Small intestine (tissue), 7 donors: ENCODE results near the gene ABCC6. TPM values are rescaled to one million over a fixed set of nuclear protein-coding genes. Genes with fewer than 3 reads are reported as not detected.
"Not testable (repeated sequence)": the region's sequence is repeated elsewhere in the genome, so short reads cannot be mapped to it uniquely, and the experiment has no call there.

Source experiments
- DNase-seq, 2 donors: peaks; one replicate each; pipeline versions ENCODE4 v3.0.0 to v3.0.0-alpha.2; 2013
- FAIRE-seq: peaks from 2 replicates; lab custom pipeline; 2012; peaks lifted over from hg19 to GRCh38; lab: Jason Lieb, UNC
- H3K27ac ChIP-seq, 3 donors: one replicate each; pipeline ENCODE4 v1.5.1; 2013; ENCODE audit warnings: low read length in 2 of 3, mild to moderate bottlenecking in 2 of 3, control low read depth in 1 of 3, inconsistent platforms in 1 of 3, low read depth in 1 of 3, moderate library complexity in 1 of 3
- H3K27me3 ChIP-seq, 3 donors: one replicate each; pipeline ENCODE4 v1.6.1; 2013; ENCODE audit warnings: low read length in 3 of 3, inconsistent platforms in 1 of 3; ENCODE audit not compliant: control insufficient read depth in 3 of 3, insufficient read depth in 3 of 3
- H3K36me3 ChIP-seq, 3 donors: one replicate each; pipeline ENCODE4 v1.6.1; 2013; ENCODE audit warnings: low read length in 3 of 3, inconsistent platforms in 1 of 3, low read depth in 1 of 3, mild to moderate bottlenecking in 1 of 3, moderate library complexity in 1 of 3; ENCODE audit not compliant: control insufficient read depth in 3 of 3, insufficient read depth in 2 of 3
- H3K4me1 ChIP-seq, 3 donors: one replicate each; pipeline ENCODE4 v1.6.1; 2013; ENCODE audit warnings: low read length in 2 of 3, inconsistent platforms in 1 of 3, low read depth in 1 of 3, mild to moderate bottlenecking in 1 of 3, moderate library complexity in 1 of 3; ENCODE audit not compliant: control insufficient read depth in 3 of 3, insufficient read depth in 2 of 3
- H3K4me3 ChIP-seq, 3 donors: one replicate each; pipeline ENCODE4 v1.5.1; 2013; ENCODE audit warnings: low read length in 3 of 3, control low read depth in 1 of 3, inconsistent platforms in 1 of 3, low read depth in 1 of 3, mild to moderate bottlenecking in 1 of 3, moderate library complexity in 1 of 3
- H3K9me3 ChIP-seq, 2 donors: one replicate each; pipeline ENCODE4 v1.6.1; 2013; ENCODE audit warnings: low read depth in 1 of 2, low read length in 1 of 2; ENCODE audit not compliant: control insufficient read depth in 2 of 2, insufficient read depth in 1 of 2
- WGBS, 3 donors: extraction: QIAGEN DNeasy Blood & Tissue Kit; methylation state at CpG; one replicate each; pipeline ENCODE4 v1.1.7; 2013; 5-methylcytosine and 5-hydroxymethylcytosine counted together
- polyA plus RNA-seq, 4 donors: library from polyadenylated mRNA; stranded (reverse) in 3 of 4; unstranded in 1 of 4; fragments of 200-250 nt in 3 of 4; fragments of 120-200 nt in 1 of 4; gene quantifications; one replicate each; pipeline versions ENCODE4 v1.2.1 to v1.2.3, GENCODE V29; 2013
- donor health status: healthy with polysubstance abuse.
- donor health status: control.
- donor health status: control.
- donor health status: Bipolar disorder and iron deficiency.
- donor health status: healthy.

The ABCC6 gene
- polyA plus RNA-seq, 4 donors: 10.7 to 100 (median 57.8) TPM

- WGBS, 3 donors: 85 to 92% (median 89%) methylated on average over 14 of the region's 14 CpGs
- Histone ChIP-seq H3K4me1 (no peaks in the 10 kb centered on the region), H3K9me3 (no peaks in the 10 kb centered on the region), H3K27me3 (no peaks in the 10 kb centered on the region), H3K4me3 (no peak overlapping the region), H3K27ac (no peak overlapping the region), H3K36me3 (peaks cover 0 to 66% (median 1%) of the 10 kb centered on the region in 3 donors)
- DNase-seq (no peak), FAIRE-seq (no peak)
Measured at GRCh38 chr16:16168431-16168830, 54.9 kb downstream of the ABCC6 start.

GRCh38 chr16:16167927-16168326, 55.4 kb downstream of the ABCC6 start:
- no peak overlapping the region for H3K27ac ChIP-seq
- no peak for DNase-seq
- no peak overlapping the region for H3K4me3 ChIP-seq
- H3K36me3 ChIP-seq: peaks cover 0 to 68% (median 1%) of the 10 kb centered on the region in 3 donors
- no peaks in the 10 kb centered on the region for H3K9me3 ChIP-seq
- H3K4me1 ChIP-seq: no peaks in the 10 kb centered on the region
- no peaks in the 10 kb centered on the region for H3K27me3 ChIP-seq
- 82 to 83% (median 83%) methylated on average over 11 of the region's 11 CpGs for WGBS, 3 donors
- FAIRE-seq: no peak

- 41 to 50% (median 48%) methylated on average over 2 of the region's 2 CpGs for WGBS, 3 donors
- no peak for DNase-seq
- Histone ChIP-seq H3K4me3 (no peak overlapping the region), H3K36me3 (peaks cover 0 to 72% (median 1%) of the 10 kb centered on the region in 3 donors), H3K27ac (no peak overlapping the region), H3K27me3 (no peaks in the 10 kb centered on the region), H3K9me3 (peaks cover 0 to 5% of the 10 kb centered on the region in 2 donors), H3K4me1 (no peaks in the 10 kb centered on the region)
- FAIRE-seq: no peak
Measured at GRCh38 chr16:16166949-16167348, 56.3 kb downstream of the ABCC6 start.

GRCh38 chr16:16166085-16166484, 57.2 kb downstream of the ABCC6 start:
- no peak for FAIRE-seq
- peaks cover 0 to 9% of the 10 kb centered on the region in 2 donors for H3K9me3 ChIP-seq
- no peak for DNase-seq
- H3K4me1 ChIP-seq: no peaks in the 10 kb centered on the region
- H3K4me3 ChIP-seq: no peak overlapping the region
- H3K27ac ChIP-seq: no peak overlapping the region
- WGBS, 3 donors: 81 to 90% (median 85%) methylated on average over 7 of the region's 7 CpGs
- peaks cover 0 to 80% (median 1%) of the 10 kb centered on the region in 3 donors for H3K36me3 ChIP-seq
- no peaks in the 10 kb centered on the region for H3K27me3 ChIP-seq

- Histone ChIP-seq H3K4me1 (no peaks in the 10 kb centered on the region), H3K4me3 (no peak overlapping the region), H3K9me3 (peaks cover 0 to 24% of the 10 kb centered on the region in 2 donors), H3K36me3 (peaks cover 2 to 78% (median 3%) of the 10 kb centered on the region in 3 donors), H3K27me3 (no peaks in the 10 kb centered on the region), H3K27ac (no peak overlapping the region)
- WGBS, 3 donors: 73 to 79% (median 76%) methylated on average over 3 of the region's 3 CpGs
- FAIRE-seq: no peak
- no peak for DNase-seq
Measured at GRCh38 chr16:16164243-16164642, 59.1 kb downstream of the ABCC6 start.

GRCh38 chr16:16163571-16163970, 59.7 kb downstream of the ABCC6 start:
- 81 to 87% (median 83%) methylated on average over 5 of the region's 5 CpGs for WGBS, 3 donors
- FAIRE-seq (no peak), DNase-seq (no peak)
- no peaks in the 10 kb centered on the region for H3K27me3 ChIP-seq
- H3K9me3 ChIP-seq: peaks cover 0 to 27% of the 10 kb centered on the region in 2 donors
- H3K4me3 ChIP-seq: no peak overlapping the region
- H3K27ac ChIP-seq: no peak overlapping the region
- H3K4me1 ChIP-seq: no peaks in the 10 kb centered on the region
- peaks cover 2 to 76% (median 2%) of the 10 kb centered on the region in 3 donors for H3K36me3 ChIP-seq

GRCh38 chr16:16163109-16163508, 60.2 kb downstream of the ABCC6 start:
- H3K36me3 ChIP-seq: peaks cover 2 to 72% (median 2%) of the 10 kb centered on the region in 3 donors
- 84 to 95% (median 90%) methylated on average over 4 of the region's 4 CpGs for WGBS, 3 donors
- FAIRE-seq: no peak

GRCh38 chr16:16162591-16162990, 60.7 kb downstream of the ABCC6 start:
- H3K27me3 ChIP-seq: no peaks in the 10 kb centered on the region
- H3K4me1 ChIP-seq: no peaks in the 10 kb centered on the region
- no peak overlapping the region for H3K27ac ChIP-seq
- no peak for DNase-seq
- WGBS, 3 donors: 65 to 91% (median 72%) methylated on average over 3 of the region's 3 CpGs
- peaks cover 2 to 70% (median 3%) of the 10 kb centered on the region in 3 donors for H3K36me3 ChIP-seq
- H3K4me3 ChIP-seq: no peak overlapping the region
- no peak for FAIRE-seq
- H3K9me3 ChIP-seq: peaks cover 0 to 34% of the 10 kb centered on the region in 2 donors

More at GRCh38 chr16:16163109-16163508, 60.2 kb downstream of the ABCC6 start:
- Histone ChIP-seq H3K27me3 (no peaks in the 10 kb centered on the region), H3K4me1 (no peaks in the 10 kb centered on the region), H3K4me3 (no peak overlapping the region), H3K9me3 (peaks cover 0 to 30% of the 10 kb centered on the region in 2 donors), H3K27ac (no peak overlapping the region)
- no peak for DNase-seq

GRCh38 chr16:16161840-16162239, 61.5 kb downstream of the ABCC6 start:
- not testable (repeated sequence) for DNase-seq, H3K27me3 ChIP-seq, FAIRE-seq, H3K4me3 ChIP-seq, H3K4me1 ChIP-seq, H3K27ac ChIP-seq
- 81 to 90% (median 86%) methylated on average over 5 of the region's 5 CpGs for WGBS, 3 donors
- H3K36me3 ChIP-seq: peaks cover 2 to 74% (median 6%) of the 10 kb centered on the region in 3 donors
- peaks cover 0 to 39% of the 10 kb centered on the region in 2 donors for H3K9me3 ChIP-seq
